ENCODE measurements around the gene ARL8A.

Gene ARL8A

GRCh38 chr1:202165942-202166843 is 21.7 kb upstream of the ARL8A start:
- TF ChIP-seq CTCF (IDR thresholded peaks at IDR 0.05; ENCODE audit: control insufficient read depth, insufficient read depth, low read depth, low read length, missing control alignments), result no peak
- H3K4me3 ChIP-seq (ENCODE audit: control insufficient read depth, low read depth, low read length), result no peak overlapping the region
- DNase-seq (ENCODE audit: low read depth), result no peak

GRCh38 chr1:202165267-202165941 is 20.9 kb upstream of the ARL8A start:
- DNase-seq (ENCODE audit: low read depth), result no peak
- no peak overlapping the region for H3K4me3 ChIP-seq (ENCODE audit: control insufficient read depth, low read depth, low read length)
- TF ChIP-seq CTCF (IDR thresholded peaks at IDR 0.05; ENCODE audit: control insufficient read depth, insufficient read depth, low read depth, low read length, missing control alignments), result no peak

- DNase-seq (ENCODE audit: low read depth), result no peak
- no peak for TF ChIP-seq CTCF (IDR thresholded peaks at IDR 0.05; ENCODE audit: control insufficient read depth, insufficient read depth, low read depth, low read length, missing control alignments)
- H3K4me3 ChIP-seq (ENCODE audit: control insufficient read depth, low read depth, low read length), result no peak overlapping the region
Observed at GRCh38 chr1:202164271-202165037, 19.9 kb upstream of the ARL8A start.

- no peak overlapping the region for H3K4me3 ChIP-seq (ENCODE audit: control insufficient read depth, low read depth, low read length)
- no peak for TF ChIP-seq CTCF (IDR thresholded peaks at IDR 0.05; ENCODE audit: control insufficient read depth, insufficient read depth, low read depth, low read length, missing control alignments)
- DNase-seq (ENCODE audit: low read depth), result no peak
Observed at GRCh38 chr1:202163281-202164270, 19.0 kb upstream of the ARL8A start.

- no peak for TF ChIP-seq CTCF (IDR thresholded peaks at IDR 0.05; ENCODE audit: control insufficient read depth, insufficient read depth, low read depth, low read length, missing control alignments)
- H3K4me3 ChIP-seq (ENCODE audit: control insufficient read depth, low read depth, low read length), result no peak overlapping the region
- no peak for DNase-seq (ENCODE audit: low read depth)
Observed at GRCh38 chr1:202162418-202163280, 18.1 kb upstream of the ARL8A start.

All from AG09309 (cell line).